K562 (cell line): ENCODE measurements around the gene SPATA25. TPM values are rescaled to one million over a fixed set of nuclear protein-coding genes. Genes with fewer than 3 reads are reported as not detected.

Experiments used
- ATAC-seq: fragments of 200-7000 bp; cut with Tn5 transposase; 3 replicates; pipeline ENCODE4 v1.9.1; 2020; ENCODE audit warnings: moderate library complexity
- BruUV-seq: library from RNA; stranded (reverse); fragments of 400-500 nt; replicated peaks from 2 replicates; lab custom pipeline; 2021; lab: Mats Ljungman, UMichigan
- CTCF ChIA-PET: fragments of 300-600 bp; formaldehyde crosslinking; extraction: SDS; loops from one replicate; lab custom pipeline; 2021; ENCODE audit warnings: low intra/inter-chr PET ratio; lab: Yijun Ruan, JAX
- POLR2A ChIA-PET: fragments of 300-600, 350-650 bp; sonication (Branson Sonifier 250); formaldehyde crosslinking; extraction: SDS; loops from one replicate; lab custom pipeline; 2021; ENCODE audit warnings: antibody characterized with exemption, inconsistent platforms; lab: Yijun Ruan, JAX
- DNase-seq, 4 experiments: peaks; one replicate each; pipeline versions ENCODE4 v3.0.0 to v3.0.0-alpha.2; 2011 to 2018; ENCODE audit warnings: low spot score in 3 of 4, mixed read lengths in 3 of 4; ENCODE audit errors: extremely low read depth in 1 of 4
- FAIRE-seq: peaks from 2 replicates; lab custom pipeline; 2011; peaks lifted over from hg19 to GRCh38; lab: Jason Lieb, UNC
- H2AFZ ChIP-seq: 2 replicates; pipeline ENCODE4 v1.6.0; 2011; ENCODE audit warnings: low read depth, low read length, control low read depth, inconsistent platforms
- H3K27ac ChIP-seq: fragments of 200-600 bp; 3 replicates; pipeline ENCODE4 v1.8.0; 2011; ENCODE audit warnings: low read depth, mild to moderate bottlenecking, control low read depth, inconsistent platforms, low read length, moderate library complexity, mixed read lengths; ENCODE audit errors: extremely low read depth
- H3K27me3 ChIP-seq, 2 experiments: fragments of 300-600 bp in 1 of 2; 2 replicates in 1 of 2; 3 replicates in 1 of 2; pipeline versions ENCODE4 v1.6.0 to v1.8.0; 2011; ENCODE audit warnings: inconsistent platforms in 2 of 2, low read length in 2 of 2, mild to moderate bottlenecking in 1 of 2, mixed read lengths in 1 of 2, moderate library complexity in 1 of 2; ENCODE audit not compliant: control insufficient read depth in 2 of 2, insufficient read depth in 2 of 2
- H3K36me3 ChIP-seq: fragments of 300-600 bp; 3 replicates; pipeline ENCODE4 v1.8.0; 2011; ENCODE audit warnings: mild to moderate bottlenecking, low read length, inconsistent platforms; ENCODE audit not compliant: control insufficient read depth, insufficient read depth
- H3K4me1 ChIP-seq, 2 experiments: fragments of 200-600 bp in 1 of 2; replicated peaks in 1 of 2; 2 replicates in 1 of 2; 3 replicates in 1 of 2; pipeline versions ENCODE4 v1.5.1 to v1.8.0; 2011; ENCODE audit warnings: inconsistent platforms in 2 of 2, low read length in 2 of 2, mild to moderate bottlenecking in 1 of 2, mixed read lengths in 1 of 2, moderate library complexity in 1 of 2; ENCODE audit not compliant: control insufficient read depth in 2 of 2, insufficient read depth in 2 of 2
- H3K4me2 ChIP-seq: 2 replicates; pipeline ENCODE4 v1.6.1; 2011; ENCODE audit warnings: low read length, control low read depth, inconsistent platforms, mixed read lengths; ENCODE audit not compliant: insufficient read depth
- H3K4me3 ChIP-seq: fragments of 200-600 bp; sonication (generic), shearing (Covaris generic); 2 replicates; pipeline ENCODE4 v1.5.1; 2016; ENCODE audit warnings: control low read depth, inconsistent platforms
- H3K79me2 ChIP-seq: fragments of 200-600 bp; 3 replicates; pipeline ENCODE4 v1.8.0; 2011; ENCODE audit warnings: low read length, inconsistent platforms; ENCODE audit not compliant: control insufficient read depth, insufficient read depth
- H3K9ac ChIP-seq, 2 experiments: 2 replicates each; pipeline versions ENCODE4 v1.6.0 to v1.6.1; 2011; ENCODE audit warnings: low read depth in 2 of 2, low read length in 2 of 2, control low read depth in 1 of 2, inconsistent platforms in 1 of 2, mild to moderate bottlenecking in 1 of 2, mixed read lengths in 1 of 2; ENCODE audit not compliant: insufficient read depth in 1 of 2
- H3K9me1 ChIP-seq: one replicate; pipeline ENCODE4 v1.6.0; 2011; ENCODE audit warnings: inconsistent platforms, mild to moderate bottlenecking, low read length, moderate library complexity; ENCODE audit not compliant: control insufficient read depth, insufficient read depth
- H3K9me3 ChIP-seq: replicated peaks from 2 replicates; pipeline ENCODE4 v1.5.1; 2011; ENCODE audit warnings: low read depth, low read length, inconsistent platforms; ENCODE audit not compliant: control insufficient read depth, insufficient read depth
- H4K20me1 ChIP-seq: replicated peaks from 2 replicates; pipeline ENCODE4 v1.6.1; 2011; ENCODE audit warnings: low read length, inconsistent platforms, mixed read lengths; ENCODE audit not compliant: control insufficient read depth, insufficient read depth
- BRF1 ChIP-seq: IDR thresholded peaks from 3 replicates; pipeline ENCODE4 v1.6.1; 2011; ENCODE audit warnings: borderline replicate concordance, mild to moderate bottlenecking; ENCODE audit not compliant: insufficient read length; ENCODE audit errors: extremely low read depth
- CBX1 ChIP-seq: sonication (generic); IDR thresholded peaks from 2 replicates; pipeline ENCODE4 v1.6.1; 2016; ENCODE audit warnings: antibody characterized with exemption, low read depth, mild to moderate bottlenecking
- CC2D1A ChIP-seq: fragments of 450-650 bp; IDR thresholded peaks from 2 replicates; pipeline ENCODE4 v1.6.1; 2017; ENCODE audit warnings: mild to moderate bottlenecking
- CREM ChIP-seq: IDR thresholded peaks from 2 replicates; pipeline ENCODE4 v1.6.1; 2014; ENCODE audit warnings: antibody characterized with exemption, low read depth
- EP400 ChIP-seq: fragments of 450-650 bp; IDR thresholded peaks from 2 replicates; pipeline ENCODE4 v1.6.1; 2017; ENCODE audit warnings: antibody characterized with exemption, mild to moderate bottlenecking, moderate library complexity
- EWSR1 ChIP-seq: fragments of 450-650 bp; IDR thresholded peaks from 2 replicates; pipeline ENCODE4 v1.6.1; 2018; ENCODE audit warnings: borderline replicate concordance, mild to moderate bottlenecking, low read depth, moderate library complexity; ENCODE audit not compliant: partially characterized antibody
- ILF3 ChIP-seq: fragments of 450-650 bp; IDR thresholded peaks from 2 replicates; pipeline ENCODE4 v1.6.1; 2018; ENCODE audit warnings: antibody characterized with exemption, mild to moderate bottlenecking, moderate library complexity, borderline replicate concordance
- MAFG ChIP-seq: fragments of 450-650 bp; conservative IDR thresholded peaks from 2 replicates; pipeline ENCODE4 v1.6.1; 2016; ENCODE audit warnings: missing genetic modification characterization, missing compliant biosample characterization
- MAFK ChIP-seq: IDR thresholded peaks from 2 replicates; pipeline ENCODE4 v1.6.1; 2011; ENCODE audit warnings: low read length, improper control_type of control experiment
- NCOA6 ChIP-seq: fragments of 450-650 bp; IDR thresholded peaks from 2 replicates; pipeline ENCODE4 v1.6.1; 2017; ENCODE audit warnings: mild to moderate bottlenecking
- NCOR1 ChIP-seq: fragments of 450-650 bp; IDR thresholded peaks from 2 replicates; pipeline ENCODE4 v1.6.1; 2016; ENCODE audit warnings: mild to moderate bottlenecking, moderate library complexity
- PCBP1 ChIP-seq: fragments of 200-400 bp; formaldehyde crosslinking; IDR thresholded peaks from 2 replicates; pipeline ENCODE4 v1.6.1; 2018; ENCODE audit warnings: mild to moderate bottlenecking, low read depth, low read length; ENCODE audit not compliant: poor library complexity, severe bottlenecking
- RBM39 ChIP-seq: fragments of 200-400 bp; formaldehyde crosslinking; optimal IDR thresholded peaks from 2 replicates; pipeline ENCODE3; 2018; ENCODE audit warnings: low read depth, low read length
- SMARCA4 ChIP-seq: fragments of 450-650 bp; IDR thresholded peaks from 2 replicates; pipeline ENCODE4 v1.6.1; 2016
- TARDBP ChIP-seq: fragments of 450-650 bp; IDR thresholded peaks from 2 replicates; pipeline ENCODE4 v1.6.1; 2016
- WGBS: fragments of 100-300 bp; shearing (Covaris generic); methylation state at CpG from one replicate; pipeline ENCODE4 v1.1.6; 2016; ENCODE audit warnings: low coverage, mixed read lengths; ENCODE audit not compliant: insufficient coverage; ENCODE audit errors: missing lambda C conversion rate; 5-methylcytosine and 5-hydroxymethylcytosine counted together
- in situ Hi-C: fragments of 300-500 bp; cut with MboI; formaldehyde crosslinking; loops from 4 replicates; pipeline ENCODE4 v1.15.0; 2018; ENCODE audit warnings: inconsistent platforms, mixed read lengths
- intact Hi-C: fragments of 100-400 bp; cut with micrococcal nuclease; formaldehyde crosslinking; loops from 2 replicates; pipeline ENCODE4 v1.14.2; 2022
- polyA plus RNA-seq, 8 experiments: library from polyadenylated mRNA; depleted of rRNA in 4 of 8; stranded (reverse) in 5 of 8; unstranded in 3 of 8; fragments of >200 nt; fragmentation: Nextera tagmentation in 2 of 8; fragmentation: Illumina TruSeq in 1 of 8; extraction: Ambion mirVana in 2 of 8; extraction: Trizol in 1 of 8; gene quantifications; 2 replicates each; pipeline versions ENCODE4 v1.2.1 to v1.2.3, GENCODE V29; 2011 to 2014; ENCODE audit warnings: inconsistent platforms in 1 of 8, missing spikeins in 1 of 8
- total RNA-seq, 7 experiments: library from RNA; depleted of rRNA in 6 of 7; stranded (reverse); fragments of >200 nt in 6 of 7; fragmentation: Illumina TruSeq in 2 of 7; extraction: Trizol in 2 of 7; gene quantifications; 2 replicates each; pipeline versions ENCODE4 v1.2.1 to v1.2.3, GENCODE V29; 2011 to 2021; ENCODE audit warnings: low replicate concordance in 1 of 7
- TF ChIP-seq, protein P1 (sequence below): sonication (generic); formaldehyde crosslinking; IDR thresholded peaks from 2 replicates; pipeline ENCODE4 v1.5.0; 2020; ENCODE audit warnings: missing genetic modification reagents

SPATA25 gene
- total and polyA plus RNA-seq, 9 of the 15 experiments (the other 6 are each of a cell fraction or from before 2014, with no cell fraction given) = 0.21 to 0.95 (median 0.53) TPM; not detected in 3

DNA sequence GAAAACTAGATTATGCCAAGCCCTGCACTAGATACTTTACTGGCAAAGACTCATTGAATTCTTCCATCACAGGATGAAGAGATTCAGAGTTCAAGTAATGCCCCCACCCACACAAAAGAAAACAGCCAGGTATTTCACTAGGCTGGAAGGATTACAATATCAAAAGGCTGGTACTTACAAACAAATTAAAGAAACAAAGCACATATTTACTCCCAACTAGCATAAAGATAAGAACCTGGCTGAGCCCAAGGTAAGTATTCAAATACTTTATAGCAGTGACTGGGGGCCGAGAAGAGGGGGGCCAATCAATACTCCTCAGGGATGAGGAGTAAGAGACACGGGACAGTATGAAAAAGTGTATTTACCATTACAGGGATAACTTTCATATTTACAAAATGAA lies 33.9 kb downstream of the SPATA25 start:
- POLR2A ChIA-PET = interaction anchor here (1.5 kb wide), 1 partner anchor 29 kb away, joined by 6 read pairs; no protein-coding TSS in a partner anchor
- H3K36me3 ChIP-seq = peaks cover 10% of the 10 kb centered on the region; the same call in 2 of the 3 replicates
- H3K9ac ChIP-seq = no peak overlapping the region
- ATAC-seq = no peak
- intact Hi-C loops (no loop called here), in situ Hi-C loops (no loop called here)
- no peak overlapping the region for H3K4me2 ChIP-seq
- CTCF ChIA-PET = no interaction called here
- H2AFZ ChIP-seq = no peak overlapping the region
- TF ChIP-seq NCOR1 (no peak), EP400 (no peak), BRF1 (no peak), TARDBP (no peak)
- no peak for DNase-seq
- H4K20me1 ChIP-seq = no peaks in the 10 kb centered on the region
- H3K27ac ChIP-seq = no peak overlapping the region
- H3K9me3 ChIP-seq = peaks cover 5% of the 10 kb centered on the region
- no peaks in the 10 kb centered on the region for H3K9me1 ChIP-seq
- 89% methylated on average over 2 of the region's 2 CpGs for WGBS
- BruUV-seq = no TSS peak
- peaks cover 22% of the 10 kb centered on the region for H3K79me2 ChIP-seq
- H3K27me3 ChIP-seq = no peaks in the 10 kb centered on the region
- H3K4me3 ChIP-seq = no peak overlapping the region
- peaks cover 24 to 31% of the 10 kb centered on the region in 2 experiments for H3K4me1 ChIP-seq
- no peak for FAIRE-seq

DNA sequence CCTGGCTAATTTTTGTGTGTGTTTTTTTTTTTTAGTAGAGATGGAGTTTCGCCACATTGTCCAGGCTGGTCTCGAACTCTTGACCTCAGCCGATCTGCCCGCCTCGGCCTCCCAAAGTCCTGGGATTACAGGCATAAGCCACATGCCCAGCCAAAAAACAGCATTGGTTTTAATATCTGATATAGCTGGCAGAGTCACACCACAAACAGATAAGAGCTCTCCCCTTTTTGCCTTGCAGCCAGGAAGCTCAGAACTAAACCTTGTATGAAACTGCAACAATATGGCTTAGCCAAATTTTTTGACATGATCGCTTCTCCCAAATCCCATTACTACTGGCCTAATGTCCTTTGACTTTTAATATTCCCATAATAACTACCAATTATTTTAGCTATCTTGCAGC lies 35.1 kb downstream of the SPATA25 start:
- H3K4me2 ChIP-seq = no peak overlapping the region
- in situ Hi-C loops = no loop called here
- no TSS peak for BruUV-seq
- peaks cover 15% of the 10 kb centered on the region for H3K79me2 ChIP-seq
- H2AFZ ChIP-seq = no peak overlapping the region
- POLR2A ChIA-PET = interaction anchor here (0.7 to 2.3 kb wide), 2 partner anchors 11 kb away, joined by 3 to 19 read pairs; no protein-coding TSS in a partner anchor
- intact Hi-C loops = no loop called here
- CTCF ChIA-PET = no interaction called here
- no peak overlapping the region for H3K4me3 ChIP-seq
- H3K9ac ChIP-seq = no peak overlapping the region
- H3K9me1 ChIP-seq = no peaks in the 10 kb centered on the region
- H3K4me1 ChIP-seq = peaks cover 18 to 28% of the 10 kb centered on the region in 2 experiments; a peak in 4 of 5 replicates
- no peaks in the 10 kb centered on the region for H3K27me3 ChIP-seq
- FAIRE-seq = no peak
- no peak for DNase-seq
- H3K27ac ChIP-seq = no peak overlapping the region
- peaks cover 5% of the 10 kb centered on the region for H3K9me3 ChIP-seq
- H4K20me1 ChIP-seq = no peaks in the 10 kb centered on the region
- WGBS = 92% methylated on average over 6 of the region's 6 CpGs
- ATAC-seq = no peak
- H3K36me3 ChIP-seq = peaks cover 14% of the 10 kb centered on the region; the same call in 2 of the 3 replicates
- no peak for TF ChIP-seq CREM
- TF ChIP-seq CC2D1A = no peak
- no peak for TF ChIP-seq PCBP1
- no peak for TF ChIP-seq EWSR1
- no peak for TF ChIP-seq MAFG (tag)
- TF ChIP-seq SMARCA4 = no peak
- TF ChIP-seq RBM39 = no peak
- TF ChIP-seq ILF3 = no peak
- TF ChIP-seq NCOA6 = no peak
- TF ChIP-seq CBX1 = no peak
- TF ChIP-seq, protein P1, sequence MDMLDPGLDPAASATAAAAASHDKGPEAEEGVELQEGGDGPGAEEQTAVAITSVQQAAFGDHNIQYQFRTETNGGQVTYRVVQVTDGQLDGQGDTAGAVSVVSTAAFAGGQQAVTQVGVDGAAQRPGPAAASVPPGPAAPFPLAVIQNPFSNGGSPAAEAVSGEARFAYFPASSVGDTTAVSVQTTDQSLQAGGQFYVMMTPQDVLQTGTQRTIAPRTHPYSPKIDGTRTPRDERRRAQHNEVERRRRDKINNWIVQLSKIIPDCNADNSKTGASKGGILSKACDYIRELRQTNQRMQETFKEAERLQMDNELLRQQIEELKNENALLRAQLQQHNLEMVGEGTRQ (CRISPR knock-in tag) = no peak
- TF ChIP-seq MAFK = no peak
